HEK293T (cell line): Measurements from ENCODE around the gene RPSA.

ENCODE experiments used
- ELF4 ChIP-seq: fragments of 450-650 bp; IDR thresholded peaks from 2 replicates; pipeline ENCODE4 v1.6.1; 2017; ENCODE audit warnings: antibody characterized with exemption
- HDGF ChIP-seq: fragments of 450-650 bp; IDR thresholded peaks from 2 replicates; pipeline ENCODE4 v1.6.1; 2017; ENCODE audit warnings: antibody characterized with exemption, borderline replicate concordance
- LEF1 ChIP-seq: fragments of 450-650 bp; IDR thresholded peaks from 2 replicates; pipeline ENCODE4 v1.6.1; 2017; ENCODE audit warnings: mild to moderate bottlenecking, borderline replicate concordance
- SP1 ChIP-seq: fragments of 450-650 bp; IDR thresholded peaks from 2 replicates; pipeline ENCODE4 v1.6.1; 2017

DNA sequence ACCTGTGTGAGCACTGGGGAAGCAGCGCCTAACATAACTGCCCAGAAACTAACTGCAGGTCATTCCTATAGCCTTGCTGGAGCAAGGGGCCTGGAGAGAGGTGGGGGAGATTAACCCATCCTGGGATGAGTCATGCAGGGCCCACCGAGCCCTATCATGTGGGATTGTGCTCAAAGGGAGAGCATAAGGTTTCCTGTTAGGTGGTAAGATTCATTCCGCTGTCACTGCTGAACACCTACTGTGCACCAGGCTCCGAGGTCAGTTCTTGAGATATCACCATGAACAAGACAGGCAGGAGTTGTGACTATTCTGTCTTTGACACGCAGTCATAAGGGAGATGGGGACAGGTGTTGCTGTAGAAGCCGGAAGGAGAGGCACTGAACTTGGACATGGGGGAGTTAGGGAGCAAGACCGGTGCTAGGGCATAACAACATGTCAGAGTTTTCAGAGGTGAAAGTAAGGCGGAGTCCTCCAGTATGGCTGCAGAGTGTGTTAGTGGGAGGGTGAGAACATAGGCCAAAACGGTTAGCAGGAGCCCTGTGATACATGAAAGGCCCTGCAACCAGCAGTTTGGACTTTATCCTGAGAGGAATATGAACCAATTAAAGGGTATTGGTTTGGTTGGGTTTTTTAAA lies 20.9 kb upstream of the RPSA start:
- TF ChIP-seq LEF1 (no peak), ELF4 (no peak), SP1 (no peak), HDGF (no peak)
